ENCODE results near the gene P2RX4.
"Not testable (repeated sequence)": the region's sequence is repeated elsewhere in the genome, so short reads cannot be mapped to it uniquely, and the experiment has no call there.

P2RX4 gene

DNA sequence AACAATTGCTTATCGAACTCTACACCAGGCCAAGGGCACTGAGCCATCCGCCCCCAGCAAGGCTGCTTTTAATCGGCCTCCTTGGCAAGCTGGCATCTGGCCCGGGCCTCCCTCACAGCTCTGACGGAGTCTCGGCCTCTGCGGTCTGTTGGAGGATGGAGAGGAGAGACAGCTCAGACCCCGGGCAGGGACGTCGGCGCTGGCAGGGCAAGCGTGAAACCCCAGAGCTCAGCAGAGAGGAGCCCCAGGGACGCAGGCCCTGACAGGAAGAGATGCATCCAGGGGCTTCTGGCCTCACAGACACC is 69.1 kb downstream of the P2RX4 start:
- no peak for DNase-seq

DNA sequence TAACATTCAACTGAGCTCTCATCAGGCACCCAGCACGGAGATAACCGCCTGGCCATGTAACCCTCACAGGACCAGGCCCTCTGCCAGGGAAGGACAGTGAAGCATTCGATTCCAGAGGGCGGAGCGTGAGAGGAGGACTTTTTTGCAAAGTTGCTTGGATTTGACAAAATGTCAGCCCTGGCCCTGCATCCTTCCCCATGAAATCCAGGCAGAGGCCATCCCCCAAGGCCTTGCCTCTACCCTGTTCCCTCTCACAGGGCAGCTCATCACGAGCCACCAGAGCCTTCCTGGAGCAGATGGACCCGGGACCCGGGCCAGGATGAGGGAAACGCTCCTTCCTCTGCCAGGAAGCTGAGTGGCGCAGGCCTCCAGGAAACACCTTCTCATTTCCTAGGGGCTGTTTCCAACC is 69.6 kb downstream of the P2RX4 start:
- DNase-seq = peak; percentile 53

GRCh38 chr12:121280531-121280930 is 70.6 kb downstream of the P2RX4 start:
- DNase-seq = not testable (repeated sequence)

DNA sequence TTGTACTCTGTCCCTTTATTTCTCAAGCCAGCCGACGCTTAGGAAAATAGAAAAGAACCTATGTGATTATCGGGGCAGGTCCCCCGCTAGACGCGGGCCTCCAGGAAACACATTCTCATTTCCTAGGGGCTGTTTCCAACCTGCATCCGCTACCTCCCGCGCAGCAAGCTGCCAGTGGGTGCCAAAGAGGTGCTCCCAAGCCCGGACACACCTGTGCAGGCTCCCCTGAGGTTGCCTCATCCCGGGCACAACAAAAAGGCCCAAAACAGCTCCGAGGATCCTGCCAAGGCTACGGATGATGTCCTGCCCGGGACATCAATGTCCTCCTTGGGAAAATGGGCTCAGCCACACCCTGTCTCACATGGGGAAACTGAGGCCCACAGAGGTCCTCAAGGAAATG is 71.2 kb downstream of the P2RX4 start:
- not testable (repeated sequence) for DNase-seq

DNA sequence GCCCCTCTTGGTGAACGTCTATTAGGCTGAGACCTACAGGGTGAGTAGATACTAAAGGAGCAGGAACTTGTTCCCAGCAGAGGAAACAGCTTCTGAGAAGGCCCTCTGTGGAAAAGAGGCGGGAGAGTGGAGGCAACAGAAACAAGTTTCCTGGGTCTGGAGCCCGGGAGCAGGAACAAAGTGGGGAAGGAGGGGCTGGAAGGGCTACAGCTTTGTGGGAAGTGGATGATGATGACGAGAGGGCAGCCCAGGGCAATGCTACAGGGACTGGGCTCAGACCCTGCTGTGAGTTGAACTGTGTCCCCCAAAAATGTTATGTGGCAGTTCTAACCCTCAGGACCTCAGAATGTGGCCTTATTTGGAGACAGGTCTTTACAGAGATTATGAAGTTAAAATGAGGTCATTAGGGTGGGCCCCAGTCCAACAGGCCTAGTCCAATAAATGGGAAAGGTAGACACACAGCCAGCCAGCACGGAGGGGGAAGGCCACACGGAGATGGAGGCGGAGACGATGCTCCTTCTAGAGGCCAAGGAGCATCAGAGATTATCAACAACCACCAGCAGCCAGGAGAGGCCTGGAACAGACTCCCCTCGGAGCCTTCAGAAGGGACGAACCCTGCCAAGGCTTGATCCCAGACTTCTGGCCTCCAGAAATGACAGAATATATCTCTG is 72.3 kb downstream of the P2RX4 start:
- DNase-seq = no peak

- not testable (repeated sequence) for DNase-seq
These were observed 73.0 kb downstream of the P2RX4 start for GRCh38 chr12:121282910-121283309.

DNA sequence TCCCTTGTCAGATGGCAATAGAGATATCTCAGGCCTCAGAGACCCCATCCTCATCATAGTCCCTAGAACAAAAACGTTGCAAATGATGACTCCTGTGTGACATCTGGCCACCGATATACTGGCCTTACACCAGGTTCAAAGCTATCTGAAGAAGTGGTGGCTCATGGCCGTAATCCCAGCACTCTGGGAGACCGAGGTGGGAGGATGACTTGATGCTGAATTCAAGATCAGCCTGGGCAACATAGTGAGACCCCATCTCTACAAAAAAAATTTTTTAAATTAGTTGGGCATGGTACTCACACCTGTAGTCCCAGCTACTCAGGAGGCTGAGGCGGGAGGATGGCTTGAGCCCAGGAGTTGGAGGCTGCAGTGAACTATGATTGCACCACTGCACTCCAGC is 73.5 kb downstream of the P2RX4 start:
- no peak for DNase-seq
